Calu3 (cell line): ENCODE results near the gene HACD1. TPM values are rescaled to one million over a fixed set of nuclear protein-coding genes. Genes with fewer than 3 reads are reported as not detected.

ENCODE experiments used
- BruUV-seq: library from RNA; stranded (reverse); fragments of 400-500 nt; replicated peaks from 2 replicates; lab custom pipeline; 2021; lab: Mats Ljungman, UMichigan
- CTCF ChIA-PET: fragments of 300-600 bp; sonication (Branson Sonifier 250); formaldehyde crosslinking; loops from one replicate; lab custom pipeline; 2022; ENCODE audit warnings: antibody characterized with exemption; lab: Charles Lee
- DNase-seq: peaks from one replicate; pipeline ENCODE4 v3.0.0; 2022
- H3K27ac Mint-ChIP-seq: one replicate; pipeline ENCODE4 v1.8.0; 2022; ENCODE audit warnings: mixed read lengths; ENCODE audit not compliant: unreplicated experiment
- H3K27me3 Mint-ChIP-seq: one replicate; pipeline ENCODE4 v1.8.0; 2022; ENCODE audit warnings: mixed read lengths; ENCODE audit not compliant: unreplicated experiment
- H3K36me3 Mint-ChIP-seq: one replicate; pipeline ENCODE4 v1.8.0; 2022; ENCODE audit warnings: mild to moderate bottlenecking, moderate library complexity, mixed read lengths; ENCODE audit not compliant: insufficient read depth, unreplicated experiment
- H3K4me1 Mint-ChIP-seq: one replicate; pipeline ENCODE4 v1.8.0; 2022; ENCODE audit warnings: mild to moderate bottlenecking, low read depth, mixed read lengths; ENCODE audit not compliant: unreplicated experiment
- H3K4me3 Mint-ChIP-seq: one replicate; pipeline ENCODE4 v1.8.0; 2022; ENCODE audit warnings: mild to moderate bottlenecking, low read depth, moderate library complexity, mixed read lengths; ENCODE audit not compliant: unreplicated experiment
- H3K9me3 Mint-ChIP-seq: one replicate; pipeline ENCODE4 v1.8.0; 2022; ENCODE audit warnings: low read depth, mixed read lengths; ENCODE audit not compliant: unreplicated experiment
- intact Hi-C: fragments of 100-400 bp; cut with micrococcal nuclease; formaldehyde crosslinking; loops from one replicate; pipeline ENCODE4 v1.10.0; 2022; ENCODE audit not compliant: unreplicated experiment
- total RNA-seq: library from RNA; stranded (reverse); gene quantifications from 2 replicates; pipeline ENCODE4 v1.2.3, GENCODE V29; 2022
- TF ChIP-seq, protein P1 (sequence below): fragments of 200-600 bp; IDR thresholded peaks from one replicate; pipeline ENCODE4 v1.8.0; 2022; ENCODE audit warnings: antibody characterized with exemption; ENCODE audit not compliant: unreplicated experiment

Gene HACD1
- total RNA-seq, 1 experiment from 2014 or later: 17.3 TPM

DNA sequence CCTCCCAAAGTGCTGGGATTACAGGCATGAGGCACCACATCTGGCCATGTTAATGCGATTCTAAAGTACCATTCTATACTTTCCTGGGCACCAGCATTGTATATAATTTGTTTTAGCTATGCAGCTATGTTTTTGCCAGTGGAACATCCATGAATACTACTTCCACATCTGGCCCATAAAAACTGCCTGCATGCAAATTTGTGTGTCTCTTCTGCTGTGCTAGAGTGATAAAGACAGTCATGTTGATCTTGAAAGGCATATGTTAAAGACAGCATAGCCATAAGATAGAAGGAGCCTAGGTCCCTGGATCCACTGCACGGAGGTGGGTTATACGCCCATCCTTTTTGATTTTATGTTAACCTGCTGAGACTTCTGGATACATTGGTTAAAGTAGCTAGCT is 52.3 kb downstream of the HACD1 start:
- intact Hi-C loops: no loop called here
- Mint-ChIP-seq H3K27me3 (no peaks in the 10 kb centered on the region), H3K27ac (no peak overlapping the region), H3K9me3 (no peaks in the 10 kb centered on the region), H3K36me3 (no peaks in the 10 kb centered on the region), H3K4me1 (no peaks in the 10 kb centered on the region), H3K4me3 (no peak overlapping the region)
- CTCF ChIA-PET: no interaction called here
- no TSS peak for BruUV-seq
- no peak for DNase-seq
- TF ChIP-seq, protein P1, sequence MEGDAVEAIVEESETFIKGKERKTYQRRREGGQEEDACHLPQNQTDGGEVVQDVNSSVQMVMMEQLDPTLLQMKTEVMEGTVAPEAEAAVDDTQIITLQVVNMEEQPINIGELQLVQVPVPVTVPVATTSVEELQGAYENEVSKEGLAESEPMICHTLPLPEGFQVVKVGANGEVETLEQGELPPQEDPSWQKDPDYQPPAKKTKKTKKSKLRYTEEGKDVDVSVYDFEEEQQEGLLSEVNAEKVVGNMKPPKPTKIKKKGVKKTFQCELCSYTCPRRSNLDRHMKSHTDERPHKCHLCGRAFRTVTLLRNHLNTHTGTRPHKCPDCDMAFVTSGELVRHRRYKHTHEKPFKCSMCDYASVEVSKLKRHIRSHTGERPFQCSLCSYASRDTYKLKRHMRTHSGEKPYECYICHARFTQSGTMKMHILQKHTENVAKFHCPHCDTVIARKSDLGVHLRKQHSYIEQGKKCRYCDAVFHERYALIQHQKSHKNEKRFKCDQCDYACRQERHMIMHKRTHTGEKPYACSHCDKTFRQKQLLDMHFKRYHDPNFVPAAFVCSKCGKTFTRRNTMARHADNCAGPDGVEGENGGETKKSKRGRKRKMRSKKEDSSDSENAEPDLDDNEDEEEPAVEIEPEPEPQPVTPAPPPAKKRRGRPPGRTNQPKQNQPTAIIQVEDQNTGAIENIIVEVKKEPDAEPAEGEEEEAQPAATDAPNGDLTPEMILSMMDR: no peak

DNA sequence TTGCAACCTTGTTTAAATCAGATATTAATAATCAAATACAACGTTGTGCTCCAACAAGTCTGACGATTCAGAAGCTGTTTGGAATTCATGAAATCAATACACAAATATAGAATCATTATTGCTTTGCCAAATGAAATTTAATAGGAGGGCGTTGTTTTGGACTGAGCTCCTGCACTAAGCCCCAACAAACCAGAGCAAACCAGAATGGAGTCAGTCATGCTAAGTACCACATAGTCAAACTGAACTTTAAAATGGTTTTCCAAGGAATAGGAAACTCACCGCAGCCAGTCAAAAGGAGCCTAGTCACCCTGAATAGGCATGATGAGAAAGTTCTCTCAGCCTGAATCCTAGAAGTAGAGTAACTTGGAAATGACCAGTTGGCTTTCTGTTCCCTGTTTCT is 53.7 kb downstream of the HACD1 start:
- CTCF ChIA-PET: interaction anchor here (0.6 kb wide), 1 partner anchor 14 kb away, joined by 4 read pairs; no protein-coding TSS in a partner anchor
- DNase-seq: no peak
- H3K9me3 Mint-ChIP-seq: no peaks in the 10 kb centered on the region
- TF ChIP-seq, protein P1: no peak
- BruUV-seq: no TSS peak
- H3K27ac Mint-ChIP-seq: no peak overlapping the region
- intact Hi-C loops: no loop called here
- no peaks in the 10 kb centered on the region for H3K4me1 Mint-ChIP-seq
- no peaks in the 10 kb centered on the region for H3K27me3 Mint-ChIP-seq
- no peaks in the 10 kb centered on the region for H3K36me3 Mint-ChIP-seq
- no peak overlapping the region for H3K4me3 Mint-ChIP-seq

DNA sequence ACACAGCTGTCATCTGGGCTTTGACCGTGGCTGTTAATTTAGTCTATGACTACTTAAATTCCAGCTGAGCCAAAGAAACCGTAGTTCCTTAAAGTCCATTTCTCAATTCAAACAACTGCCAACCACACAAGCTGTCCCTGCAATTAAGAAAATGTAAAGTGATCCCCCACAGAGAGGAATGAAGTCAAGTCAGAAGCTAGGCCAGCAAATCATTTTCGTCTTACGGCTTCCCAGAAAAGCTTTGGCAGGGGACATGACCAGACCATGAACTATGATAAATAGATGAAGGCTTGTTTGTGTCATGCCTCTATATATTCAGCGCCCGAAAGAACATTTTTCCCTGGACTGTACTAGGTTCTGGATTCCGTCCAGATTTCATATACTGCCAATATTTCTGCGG is 54.6 kb downstream of the HACD1 start:
- Mint-ChIP-seq H3K36me3 (no peaks in the 10 kb centered on the region), H3K9me3 (no peaks in the 10 kb centered on the region), H3K27ac (no peak overlapping the region), H3K4me3 (no peak overlapping the region), H3K4me1 (no peaks in the 10 kb centered on the region), H3K27me3 (no peaks in the 10 kb centered on the region)
- TF ChIP-seq, protein P1: no peak
- intact Hi-C loops: no loop called here
- no peak for DNase-seq
- BruUV-seq: no TSS peak
- CTCF ChIA-PET: no interaction called here

- no peak for DNase-seq
- Mint-ChIP-seq H3K27ac (no peak overlapping the region), H3K4me1 (no peaks in the 10 kb centered on the region), H3K9me3 (no peaks in the 10 kb centered on the region), H3K4me3 (no peak overlapping the region), H3K36me3 (no peaks in the 10 kb centered on the region), H3K27me3 (no peaks in the 10 kb centered on the region)
- TF ChIP-seq, protein P1: no peak
- intact Hi-C loops: no loop called here
- no TSS peak for BruUV-seq
- CTCF ChIA-PET: no interaction called here
These were observed 56.1 kb downstream of the HACD1 start for GRCh38 chr10:17561111-17561510.
